Esophagus muscularis mucosa (tissue), 4 donors: ENCODE data around the gene BBS5.

Experiments
- EP300 ChIP-seq: sonication (generic); formaldehyde crosslinking; IDR thresholded peaks from one replicate; pipeline ENCODE4 v1.6.1; 2017; ENCODE audit warnings: antibody characterized with exemption
- POLR2A ChIP-seq: fragments of 450-650 bp; IDR thresholded peaks from one replicate; pipeline ENCODE4 v1.6.1; 2017; ENCODE audit warnings: antibody characterized with exemption, moderate library complexity, mild to moderate bottlenecking, low read depth
- POLR2AphosphoS5 ChIP-seq, 2 donors: sonication (generic); formaldehyde crosslinking; IDR thresholded peaks; one replicate each; pipeline ENCODE4 v1.6.1; 2017; ENCODE audit warnings: antibody characterized with exemption in 2 of 2
- TF ChIP-seq, protein P1 (sequence below), 3 experiments: fragments of 200-600 bp in 2 of 3; fragments of 450-650 bp in 1 of 3; sonication (generic) in 2 of 3; IDR thresholded peaks; one replicate each; pipeline ENCODE4 v1.5.1; 2017 to 2019; ENCODE audit warnings: antibody characterized with exemption in 3 of 3, mild to moderate bottlenecking in 2 of 3, moderate library complexity in 1 of 3

DNA sequence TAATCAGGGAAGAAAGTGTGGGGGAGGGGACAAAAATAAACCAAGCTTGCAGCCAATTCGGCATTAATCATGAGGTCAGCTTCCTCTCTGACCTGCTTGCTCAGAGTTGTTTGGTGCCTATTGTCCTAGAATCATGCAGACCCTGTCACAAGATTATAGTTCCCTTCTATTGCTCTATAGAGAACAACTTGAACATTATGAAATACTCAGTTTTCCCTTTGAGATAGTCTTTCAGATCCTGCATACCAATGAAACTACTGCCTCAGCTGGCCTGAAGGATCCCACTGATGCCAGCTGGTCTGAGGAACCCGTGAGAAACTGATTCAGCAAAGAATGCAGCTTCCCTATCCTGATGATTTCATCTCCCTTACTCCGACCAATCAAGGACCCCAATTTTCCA lies 955 bp upstream of the BBS5 start:
- TF ChIP-seq, protein P1, sequence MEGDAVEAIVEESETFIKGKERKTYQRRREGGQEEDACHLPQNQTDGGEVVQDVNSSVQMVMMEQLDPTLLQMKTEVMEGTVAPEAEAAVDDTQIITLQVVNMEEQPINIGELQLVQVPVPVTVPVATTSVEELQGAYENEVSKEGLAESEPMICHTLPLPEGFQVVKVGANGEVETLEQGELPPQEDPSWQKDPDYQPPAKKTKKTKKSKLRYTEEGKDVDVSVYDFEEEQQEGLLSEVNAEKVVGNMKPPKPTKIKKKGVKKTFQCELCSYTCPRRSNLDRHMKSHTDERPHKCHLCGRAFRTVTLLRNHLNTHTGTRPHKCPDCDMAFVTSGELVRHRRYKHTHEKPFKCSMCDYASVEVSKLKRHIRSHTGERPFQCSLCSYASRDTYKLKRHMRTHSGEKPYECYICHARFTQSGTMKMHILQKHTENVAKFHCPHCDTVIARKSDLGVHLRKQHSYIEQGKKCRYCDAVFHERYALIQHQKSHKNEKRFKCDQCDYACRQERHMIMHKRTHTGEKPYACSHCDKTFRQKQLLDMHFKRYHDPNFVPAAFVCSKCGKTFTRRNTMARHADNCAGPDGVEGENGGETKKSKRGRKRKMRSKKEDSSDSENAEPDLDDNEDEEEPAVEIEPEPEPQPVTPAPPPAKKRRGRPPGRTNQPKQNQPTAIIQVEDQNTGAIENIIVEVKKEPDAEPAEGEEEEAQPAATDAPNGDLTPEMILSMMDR (IDR thresholded peaks at IDR 0.05), result no peak
- TF ChIP-seq POLR2A (no peak), EP300 (no peak), POLR2AphosphoS5 (IDR thresholded peaks at IDR 0.05) (no peak)
